GM21526 (cell line): ENCODE measurements around the gene CAMKK1.

Source experiments
- ATAC-seq: cut with Tn5 transposase; IDR thresholded peaks from one replicate; pipeline ENCODE4 v1.9.1; 2021; ENCODE audit warnings: moderate library complexity; ENCODE audit not compliant: unreplicated experiment, low FRiP score

Gene CAMKK1

DNA sequence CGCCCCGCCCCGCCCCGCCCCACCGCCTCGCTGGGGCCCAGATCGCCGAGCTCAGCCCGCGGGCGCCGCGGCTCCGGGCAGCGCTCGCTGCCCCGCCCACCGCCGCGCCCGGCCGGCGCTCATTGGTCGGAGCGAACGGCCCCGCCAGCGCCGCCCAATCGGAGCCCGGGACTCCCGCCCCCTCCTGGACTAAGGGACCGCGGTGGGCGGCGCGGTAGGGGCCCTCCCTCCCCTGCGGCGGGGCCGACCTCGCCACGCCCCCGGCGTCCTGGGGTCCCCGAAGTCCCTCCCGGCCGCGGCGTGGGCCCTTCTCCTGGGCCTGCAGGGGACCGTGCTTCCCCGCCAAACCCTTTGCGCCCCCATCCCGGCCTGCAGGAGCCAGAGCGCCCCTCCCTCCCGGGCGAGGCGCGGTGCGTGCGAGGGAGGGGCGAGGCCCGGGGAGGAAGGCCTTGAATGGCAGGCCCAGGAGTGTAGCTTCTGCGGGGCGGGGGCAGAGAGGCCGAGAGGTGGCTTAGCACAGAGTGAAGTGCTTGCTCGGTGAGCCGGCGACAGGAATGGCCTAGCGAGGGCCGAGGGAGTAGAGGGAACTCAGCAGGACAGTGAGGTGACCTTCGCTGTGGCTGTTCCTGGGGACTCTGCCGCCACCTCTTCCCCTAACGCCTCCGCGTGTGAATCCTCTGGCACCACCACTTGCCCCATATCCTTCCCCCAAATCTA, at the start of gene CAMKK1:
CAMKK1 (minus strand) TSS at position 51 of the 717 bp plus-strand sequence. CDS start 7,366 bp downstream, outside the sequence.
- ATAC-seq: peak; percentile 79

GRCh38 chr17:3940965-3941698, 48.3 kb upstream of the CAMKK1 start:
- no peak for ATAC-seq

DNA sequence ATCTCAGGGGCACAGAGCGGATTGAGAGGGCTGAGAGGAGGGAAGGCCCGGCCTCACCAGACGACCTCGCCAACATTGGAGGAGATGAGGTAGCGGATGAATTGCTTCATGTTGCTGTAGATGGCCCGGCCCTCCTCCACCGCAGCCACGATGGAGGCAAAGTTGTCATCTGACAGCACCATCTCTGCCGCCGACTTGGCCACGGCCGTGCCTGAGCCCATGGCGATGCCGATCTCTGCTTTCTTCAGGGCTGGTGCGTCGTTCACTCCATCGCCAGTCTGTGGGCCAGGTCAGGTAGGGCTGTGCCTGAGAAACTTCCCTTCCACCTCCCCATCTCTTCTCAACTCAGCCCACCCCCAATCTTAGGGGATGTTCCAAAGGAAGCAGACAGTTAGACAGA, 44.5 kb upstream of the CAMKK1 start:
- ATAC-seq: no peak

- no peak for ATAC-seq
Measured at GRCh38 chr17:3935825-3936355, 43.0 kb upstream of the CAMKK1 start.

GRCh38 chr17:3935140-3935542, 42.3 kb upstream of the CAMKK1 start:
- no peak for ATAC-seq

GRCh38 chr17:3929764-3930163, 36.9 kb upstream of the CAMKK1 start:
- no peak for ATAC-seq

DNA sequence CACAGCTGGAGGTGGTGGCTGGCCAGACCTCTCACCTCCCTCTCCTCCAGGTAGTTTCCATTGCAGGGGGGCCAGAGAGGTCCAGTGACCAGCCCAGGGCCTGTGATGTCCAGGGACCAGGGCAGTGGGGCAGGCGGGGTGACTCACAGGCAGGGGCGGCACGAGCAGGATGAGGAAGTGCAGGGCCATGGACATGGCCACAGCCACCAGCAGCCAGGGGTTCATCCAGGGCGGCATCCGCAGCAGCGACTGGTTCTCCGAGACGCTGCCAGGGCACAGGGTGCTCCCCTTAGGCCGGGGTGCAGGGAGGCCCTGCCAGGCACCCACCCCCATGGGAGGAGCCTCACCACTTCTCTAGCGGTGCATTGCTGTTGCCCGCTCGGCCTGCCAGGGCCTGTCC, 36.3 kb upstream of the CAMKK1 start:
- ATAC-seq: no peak

DNA sequence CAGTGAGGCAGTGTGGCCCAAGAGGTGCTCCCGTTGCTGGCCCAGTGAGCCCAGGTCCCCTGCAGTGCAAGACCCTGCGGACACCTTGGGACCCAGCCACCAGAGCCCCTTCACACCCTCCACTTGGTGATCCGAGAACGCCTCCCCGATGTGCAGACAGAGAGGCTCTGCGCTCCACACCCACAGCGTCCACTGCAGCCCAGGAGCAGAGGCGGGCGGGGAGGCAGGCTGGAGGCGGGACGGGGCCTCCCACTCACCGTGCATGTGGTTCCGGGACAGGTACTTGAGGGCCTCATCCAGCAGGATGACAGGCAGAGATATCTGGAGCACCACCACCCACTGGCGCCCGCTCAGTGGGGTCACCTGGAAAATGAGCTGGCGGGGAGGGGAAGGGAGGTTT, 35.6 kb upstream of the CAMKK1 start:
- no peak for ATAC-seq

DNA sequence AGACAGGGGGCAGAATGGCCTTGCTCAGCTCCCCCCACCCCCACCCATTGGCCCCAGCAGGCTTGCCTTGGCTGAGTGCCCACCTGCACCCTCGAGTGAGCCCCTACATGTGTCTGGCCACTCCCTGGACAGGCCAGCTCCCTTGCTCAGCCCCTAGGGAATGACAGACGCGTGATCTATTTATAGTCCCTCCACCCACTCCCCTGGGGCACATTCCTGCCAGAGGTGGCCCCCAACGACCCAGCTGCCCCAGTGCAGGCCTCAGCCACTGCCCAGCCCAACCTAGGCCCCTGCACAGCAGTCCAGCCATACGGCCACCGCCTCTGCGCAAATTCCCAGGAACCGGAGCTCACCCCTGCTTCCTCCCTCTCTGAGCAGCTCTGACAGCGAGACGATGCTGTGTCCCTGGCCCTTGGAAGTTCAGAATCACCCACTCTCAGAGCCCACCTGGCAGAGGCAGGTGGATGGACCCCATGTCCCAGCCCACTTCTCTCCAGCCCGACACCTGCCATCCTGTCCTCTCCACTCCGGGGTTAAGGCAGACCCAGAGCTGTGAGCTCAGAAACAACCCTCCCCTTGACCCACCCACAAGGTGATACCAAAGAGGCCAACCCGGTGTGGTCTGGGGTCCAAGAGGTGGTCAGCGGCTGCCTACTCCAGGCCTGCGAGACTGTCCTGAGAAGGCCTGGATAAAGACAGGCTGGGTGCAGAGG, 34.9 kb upstream of the CAMKK1 start:
- no peak for ATAC-seq

- no peak for ATAC-seq
Measured at GRCh38 chr17:3926860-3927627, 34.2 kb upstream of the CAMKK1 start.

GRCh38 chr17:3925684-3926485, 33.0 kb upstream of the CAMKK1 start:
- no peak for ATAC-seq

- no peak for ATAC-seq
Measured at GRCh38 chr17:3924512-3925350, 31.9 kb upstream of the CAMKK1 start.

- ATAC-seq: no peak
Measured at GRCh38 chr17:3923466-3924190, 30.8 kb upstream of the CAMKK1 start.

DNA sequence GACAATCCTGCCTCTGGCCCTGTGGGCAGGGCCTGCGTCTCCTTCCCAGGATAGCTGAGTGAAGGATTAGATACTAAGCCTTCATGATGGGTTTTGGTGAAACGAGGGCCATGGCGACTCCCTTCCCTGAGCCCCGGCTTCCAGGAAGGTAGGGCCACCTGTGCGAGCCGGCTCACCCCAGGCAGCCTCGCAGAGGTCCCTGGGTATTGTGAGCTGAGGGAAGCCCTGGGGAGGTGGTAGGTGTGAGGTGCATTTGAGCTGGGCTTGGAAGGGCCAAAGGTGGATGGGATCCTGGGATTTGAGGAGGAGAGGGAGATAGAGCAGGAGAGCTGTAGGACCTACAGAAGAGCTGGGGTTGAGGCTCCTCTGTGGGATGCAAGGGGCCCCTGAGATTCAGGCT, 29.9 kb upstream of the CAMKK1 start:
- no peak for ATAC-seq

DNA sequence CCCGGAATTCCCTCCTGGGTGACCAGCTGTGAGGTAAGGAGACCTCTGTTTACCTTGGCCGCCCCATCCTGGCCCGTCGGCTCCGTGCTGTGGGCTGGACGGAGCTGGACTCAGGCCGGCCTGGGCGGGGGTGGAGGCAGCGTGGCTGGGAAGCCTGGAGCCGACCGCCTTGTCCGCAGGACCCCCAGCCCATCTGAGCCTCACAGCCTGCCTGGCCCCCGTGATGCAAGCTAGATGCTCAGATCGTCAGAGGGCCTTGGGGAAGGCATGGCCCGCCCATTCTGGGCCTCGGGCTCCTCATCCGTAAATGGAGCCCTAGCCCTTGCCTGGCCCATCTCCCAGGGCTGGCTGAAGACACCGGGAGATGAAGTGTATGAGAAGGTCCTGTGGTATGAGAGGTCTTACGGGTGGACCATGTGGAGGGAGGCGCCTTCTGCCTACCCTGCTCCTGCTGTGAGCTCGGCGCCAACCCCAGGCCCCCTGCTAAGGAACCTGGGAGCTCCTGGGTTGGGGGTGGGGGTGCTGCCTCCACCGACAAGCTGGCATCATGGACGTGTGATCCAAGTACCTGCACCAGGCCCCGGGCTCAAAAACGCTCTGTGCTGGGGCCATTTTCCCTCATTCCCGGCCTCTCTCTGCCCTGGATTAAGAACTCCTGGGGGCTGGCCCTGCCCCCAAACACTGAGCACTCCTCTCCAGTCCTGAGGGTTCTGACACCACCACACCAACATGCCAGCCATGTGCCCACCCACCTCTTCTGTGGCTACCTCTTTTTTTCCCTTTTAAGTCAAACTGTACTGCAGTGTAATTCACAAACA, 28.9 kb upstream of the CAMKK1 start:
- ATAC-seq: no peak

DNA sequence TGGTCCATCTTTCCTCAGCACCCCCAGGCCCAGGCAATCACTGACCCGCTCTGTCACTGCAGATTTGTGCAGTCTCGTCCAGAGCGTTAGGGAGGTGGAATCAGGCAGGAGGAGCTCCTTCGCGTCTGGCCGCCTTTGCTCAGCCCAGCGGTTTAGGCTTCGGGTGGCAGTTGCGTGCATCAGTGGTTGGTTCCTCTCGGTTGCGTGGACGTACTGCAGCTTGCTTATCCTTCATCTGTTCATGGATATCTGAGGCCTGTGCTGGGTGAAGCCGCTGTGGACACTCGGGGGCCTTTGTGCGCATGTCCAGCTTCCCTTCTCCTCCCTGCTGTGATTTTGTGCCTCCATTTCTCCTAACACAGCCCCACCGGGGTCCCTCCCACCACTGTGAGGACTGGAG, 28.2 kb upstream of the CAMKK1 start:
- ATAC-seq: no peak

DNA sequence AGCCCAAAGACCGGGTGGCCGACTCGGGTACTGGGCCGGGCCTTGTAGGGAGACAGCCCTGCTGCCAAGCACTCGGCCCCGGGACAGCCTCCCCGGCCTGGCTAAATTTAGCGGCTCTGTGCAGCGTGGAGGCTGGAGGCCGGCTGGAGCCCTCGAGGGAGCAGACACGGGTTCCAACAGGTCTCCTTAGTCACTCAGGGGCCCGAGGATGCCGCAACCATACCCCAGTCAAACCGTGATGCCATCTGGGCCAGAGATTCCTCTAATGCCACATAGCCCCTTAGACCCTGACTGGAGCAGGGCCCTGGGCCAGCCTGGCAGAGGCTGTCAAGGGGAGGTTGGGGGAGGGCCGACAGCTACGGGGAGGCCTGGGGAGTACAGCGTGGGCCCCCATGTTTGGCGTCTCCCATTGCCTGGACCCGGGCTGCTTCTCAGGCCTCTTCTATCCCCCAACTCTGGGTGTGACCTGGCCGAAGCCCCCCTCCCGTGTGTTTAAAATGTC, 26.3 kb upstream of the CAMKK1 start:
- ATAC-seq: no peak
